Fibroblast of lung (primary cell): ENCODE results near the gene KCNK2.

Experiments
- EZH2 ChIP-seq: IDR thresholded peaks from 2 replicates; pipeline ENCODE4 v1.5.1; 2012; ENCODE audit warnings: low read length, control low read depth, mild to moderate bottlenecking; ENCODE audit errors: missing control alignments
- TF ChIP-seq, protein P1 (sequence below), 2 donors: IDR thresholded peaks in 1 of 2; conservative IDR thresholded peaks in 1 of 2; 1 replicate in 1 of 2; 2 replicates in 1 of 2; pipeline ENCODE4 v1.5.1; 2011 to 2012; ENCODE audit warnings: low read length in 2 of 2, control low read depth in 1 of 2, inconsistent platforms in 1 of 2, low read depth in 1 of 2, mild to moderate bottlenecking in 1 of 2

- TF ChIP-seq, protein P1, sequence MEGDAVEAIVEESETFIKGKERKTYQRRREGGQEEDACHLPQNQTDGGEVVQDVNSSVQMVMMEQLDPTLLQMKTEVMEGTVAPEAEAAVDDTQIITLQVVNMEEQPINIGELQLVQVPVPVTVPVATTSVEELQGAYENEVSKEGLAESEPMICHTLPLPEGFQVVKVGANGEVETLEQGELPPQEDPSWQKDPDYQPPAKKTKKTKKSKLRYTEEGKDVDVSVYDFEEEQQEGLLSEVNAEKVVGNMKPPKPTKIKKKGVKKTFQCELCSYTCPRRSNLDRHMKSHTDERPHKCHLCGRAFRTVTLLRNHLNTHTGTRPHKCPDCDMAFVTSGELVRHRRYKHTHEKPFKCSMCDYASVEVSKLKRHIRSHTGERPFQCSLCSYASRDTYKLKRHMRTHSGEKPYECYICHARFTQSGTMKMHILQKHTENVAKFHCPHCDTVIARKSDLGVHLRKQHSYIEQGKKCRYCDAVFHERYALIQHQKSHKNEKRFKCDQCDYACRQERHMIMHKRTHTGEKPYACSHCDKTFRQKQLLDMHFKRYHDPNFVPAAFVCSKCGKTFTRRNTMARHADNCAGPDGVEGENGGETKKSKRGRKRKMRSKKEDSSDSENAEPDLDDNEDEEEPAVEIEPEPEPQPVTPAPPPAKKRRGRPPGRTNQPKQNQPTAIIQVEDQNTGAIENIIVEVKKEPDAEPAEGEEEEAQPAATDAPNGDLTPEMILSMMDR (conservative IDR thresholded peaks at IDR 0.05 in 1 of 2, IDR thresholded peaks at IDR 0.05 in 1 of 2; ENCODE audit: low read depth in 1 of 2, low read length in 2 of 2): no peak
- no peak for TF ChIP-seq EZH2
Observed at GRCh38 chr1:215032911-215033526, 49.5 kb upstream of the KCNK2 start.
